Measurements from ENCODE around the gene ANO7.

GRCh38 chr2:241199897-241200821 is 11.7 kb downstream of the ANO7 start:
- no peak for TF ChIP-seq POLR2A (IDR thresholded peaks at IDR 0.05; ENCODE audit: control extremely low read depth in 1 of 2, low read depth in 2 of 2, low read length in 2 of 2)
- TF ChIP-seq SP2 (IDR thresholded peaks at IDR 0.05; ENCODE audit: low read length), result no peak
- TF ChIP-seq, protein P1, sequence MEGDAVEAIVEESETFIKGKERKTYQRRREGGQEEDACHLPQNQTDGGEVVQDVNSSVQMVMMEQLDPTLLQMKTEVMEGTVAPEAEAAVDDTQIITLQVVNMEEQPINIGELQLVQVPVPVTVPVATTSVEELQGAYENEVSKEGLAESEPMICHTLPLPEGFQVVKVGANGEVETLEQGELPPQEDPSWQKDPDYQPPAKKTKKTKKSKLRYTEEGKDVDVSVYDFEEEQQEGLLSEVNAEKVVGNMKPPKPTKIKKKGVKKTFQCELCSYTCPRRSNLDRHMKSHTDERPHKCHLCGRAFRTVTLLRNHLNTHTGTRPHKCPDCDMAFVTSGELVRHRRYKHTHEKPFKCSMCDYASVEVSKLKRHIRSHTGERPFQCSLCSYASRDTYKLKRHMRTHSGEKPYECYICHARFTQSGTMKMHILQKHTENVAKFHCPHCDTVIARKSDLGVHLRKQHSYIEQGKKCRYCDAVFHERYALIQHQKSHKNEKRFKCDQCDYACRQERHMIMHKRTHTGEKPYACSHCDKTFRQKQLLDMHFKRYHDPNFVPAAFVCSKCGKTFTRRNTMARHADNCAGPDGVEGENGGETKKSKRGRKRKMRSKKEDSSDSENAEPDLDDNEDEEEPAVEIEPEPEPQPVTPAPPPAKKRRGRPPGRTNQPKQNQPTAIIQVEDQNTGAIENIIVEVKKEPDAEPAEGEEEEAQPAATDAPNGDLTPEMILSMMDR (IDR thresholded peaks at IDR 0.05; ENCODE audit: control extremely low read depth in 1 of 3, insufficient read depth in 1 of 3, low read depth in 1 of 3, low read length in 3 of 3), result no peak
- TF ChIP-seq JUN (IDR thresholded peaks at IDR 0.05; ENCODE audit: low read depth, low read length), result no peak
- TF ChIP-seq, protein P2, sequence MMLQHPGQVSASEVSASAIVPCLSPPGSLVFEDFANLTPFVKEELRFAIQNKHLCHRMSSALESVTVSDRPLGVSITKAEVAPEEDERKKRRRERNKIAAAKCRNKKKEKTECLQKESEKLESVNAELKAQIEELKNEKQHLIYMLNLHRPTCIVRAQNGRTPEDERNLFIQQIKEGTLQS (IDR thresholded peaks at IDR 0.05; ENCODE audit: insufficient read depth, low read depth, low read length), result no peak
- no peak for TF ChIP-seq EP300 (IDR thresholded peaks at IDR 0.05; ENCODE audit: borderline replicate concordance in 1 of 2, low read depth in 2 of 2, low read length in 2 of 2)
- no peak for TF ChIP-seq RAD21 (IDR thresholded peaks at IDR 0.05 in 1 of 2, conservative IDR thresholded peaks at IDR 0.05 in 1 of 2; ENCODE audit: low read depth in 2 of 2, low read length in 2 of 2)
- TF ChIP-seq RNF2 (IDR thresholded peaks at IDR 0.05; ENCODE audit: borderline replicate concordance, low read depth, low read length, missing control alignments, poor library complexity, severe bottlenecking), result no peak
- no peak for TF ChIP-seq ZNF274 (IDR thresholded peaks at IDR 0.05; ENCODE audit: borderline replicate concordance, extremely low read depth, low read length)
- no peak for TF ChIP-seq SIX5 (IDR thresholded peaks at IDR 0.05; ENCODE audit: low read depth, low read length)
- peak; percentile 34; the same call in 1 of the 2 replicates for TF ChIP-seq CEBPB (IDR thresholded peaks at IDR 0.05; ENCODE audit: low read depth, low read length)
- TF ChIP-seq PHF8 (conservative IDR thresholded peaks at IDR 0.05; ENCODE audit: low read depth, low read length), result no peak
- TF ChIP-seq CHD1 (IDR thresholded peaks at IDR 0.05; ENCODE audit: low read depth, low read length), result no peak
- TF ChIP-seq NANOG (IDR thresholded peaks at IDR 0.05; ENCODE audit: insufficient read depth, low read depth, low read length, poor library complexity, severe bottlenecking), result no peak
